K562 (cell line): Measurements from ENCODE around the gene VKORC1. TPM values are rescaled to one million over a fixed set of nuclear protein-coding genes. Genes with fewer than 3 reads are reported as not detected.
A peak's percentile ranks its signal among the peaks of the same experiment; 100 is the strongest.

Experiments
- ATF6 ChIP-seq: sonication (generic); formaldehyde crosslinking; IDR thresholded peaks from 2 replicates; pipeline ENCODE4 v1.4.0; 2020; ENCODE audit warnings: mild to moderate bottlenecking, missing genetic modification reagents
- CHAMP1 ChIP-seq: fragments of 450-650 bp; IDR thresholded peaks from 2 replicates; pipeline ENCODE4 v1.6.1; 2016; ENCODE audit warnings: mild to moderate bottlenecking
- CTCF ChIP-seq, 3 experiments: IDR thresholded peaks in 2 of 3; conservative IDR thresholded peaks in 1 of 3; 2 replicates each; pipeline ENCODE4 v1.5.1; 2011 to 2012; ENCODE audit warnings: low read length in 3 of 3, mild to moderate bottlenecking in 3 of 3, control low read depth in 2 of 3, improper control_type of control experiment in 1 of 3, inconsistent platforms in 1 of 3, low read depth in 1 of 3, mixed read lengths in 1 of 3, moderate library complexity in 1 of 3; ENCODE audit not compliant: insufficient read depth in 2 of 3
- GABPA ChIP-seq: fragments of 200-800 bp; sonication (Bioruptor generic); conservative IDR thresholded peaks from 2 replicates; pipeline ENCODE4 v1.6.1; 2016; ENCODE audit warnings: low read depth, missing genetic modification characterization, missing compliant biosample characterization
- HCFC1 ChIP-seq: IDR thresholded peaks from 2 replicates; pipeline ENCODE4 v1.6.1; 2012; ENCODE audit warnings: low read depth, low read length, improper control_type of control experiment
- IRF1 ChIP-seq: sonication (generic); formaldehyde crosslinking; IDR thresholded peaks from 2 replicates; pipeline ENCODE4 v1.8.0; 2022; ENCODE audit warnings: missing genetic modification reagents, mild to moderate bottlenecking, borderline replicate concordance
- MAFG ChIP-seq: fragments of 450-650 bp; conservative IDR thresholded peaks from 2 replicates; pipeline ENCODE4 v1.6.1; 2016; ENCODE audit warnings: missing genetic modification characterization, missing compliant biosample characterization
- MEIS2 ChIP-seq: fragments of 450-650 bp; IDR thresholded peaks from 2 replicates; pipeline ENCODE4 v1.6.1; 2014; ENCODE audit warnings: mild to moderate bottlenecking; ENCODE audit not compliant: partially characterized antibody
- POLR2A ChIP-seq: fragments of 450-650 bp; conservative IDR thresholded peaks from 2 replicates; pipeline ENCODE4 v1.6.1; 2016
- RBM22 ChIP-seq: fragments of 200-400 bp; formaldehyde crosslinking; IDR thresholded peaks from 2 replicates; pipeline ENCODE4 v1.6.1; 2018; ENCODE audit warnings: low read length, low read depth; ENCODE audit not compliant: poor library complexity, severe bottlenecking
- RFX7 ChIP-seq: fragments of 250-450 bp; sonication (Bioruptor Pico); IDR thresholded peaks from 2 replicates; pipeline ENCODE4 v1.5.1; 2021; ENCODE audit warnings: mild to moderate bottlenecking
- SRSF3 ChIP-seq: fragments of 200-400 bp; formaldehyde crosslinking; IDR thresholded peaks from 2 replicates; pipeline ENCODE4 v1.6.1; 2016; ENCODE audit warnings: mild to moderate bottlenecking, low read length, moderate library complexity; ENCODE audit not compliant: insufficient read depth
- TBL1XR1 ChIP-seq, 2 experiments: IDR thresholded peaks; 2 replicates each; pipeline ENCODE4 v1.6.1; 2012; ENCODE audit warnings: improper control_type of control experiment in 2 of 2, low read length in 2 of 2, mild to moderate bottlenecking in 1 of 2
- TFE3 ChIP-seq: fragments of 450-650 bp; formaldehyde crosslinking; IDR thresholded peaks from 2 replicates; pipeline ENCODE4 v1.4.0; 2020; ENCODE audit warnings: mild to moderate bottlenecking, mixed read lengths
- ZNF3 ChIP-seq: fragments of 250-450 bp; sonication (Bioruptor Pico); IDR thresholded peaks from 2 replicates; pipeline ENCODE4 v1.5.0; 2021; ENCODE audit warnings: mild to moderate bottlenecking, moderate library complexity
- ZNF507 ChIP-seq: conservative IDR thresholded peaks from 2 replicates; pipeline ENCODE4 v1.6.1; 2017; ENCODE audit warnings: missing genetic modification characterization, missing compliant biosample characterization
- ZNF717 ChIP-seq: fragments of 250-450 bp; sonication (Bioruptor Pico); IDR thresholded peaks from 2 replicates; pipeline ENCODE4 v1.5.0; 2021
- ZNF75A ChIP-seq: fragments of 450-650 bp; formaldehyde crosslinking; IDR thresholded peaks from 2 replicates; pipeline ENCODE4 v1.4.0; 2020; ENCODE audit warnings: mild to moderate bottlenecking
- ZNF77 ChIP-seq: fragments of 250-450 bp; sonication (Bioruptor Pico); IDR thresholded peaks from 2 replicates; pipeline ENCODE4 v1.5.0; 2020
- polyA plus RNA-seq, 8 experiments: library from polyadenylated mRNA; depleted of rRNA in 4 of 8; stranded (reverse) in 5 of 8; unstranded in 3 of 8; fragments of >200 nt; fragmentation: Nextera tagmentation in 2 of 8; fragmentation: Illumina TruSeq in 1 of 8; extraction: Ambion mirVana in 2 of 8; extraction: Trizol in 1 of 8; gene quantifications; 2 replicates each; pipeline versions ENCODE4 v1.2.1 to v1.2.3, GENCODE V29; 2011 to 2014; ENCODE audit warnings: inconsistent platforms in 1 of 8, missing spikeins in 1 of 8
- total RNA-seq, 7 experiments: library from RNA; depleted of rRNA in 6 of 7; stranded (reverse); fragments of >200 nt in 6 of 7; fragmentation: Illumina TruSeq in 2 of 7; extraction: Trizol in 2 of 7; gene quantifications; 2 replicates each; pipeline versions ENCODE4 v1.2.1 to v1.2.3, GENCODE V29; 2011 to 2021; ENCODE audit warnings: low replicate concordance in 1 of 7

Gene VKORC1
- total and polyA plus RNA-seq, 9 of the 15 experiments (the other 6 are each of a cell fraction or from before 2014, with no cell fraction given): 30.0 to 119 (median 62.1) TPM

- no peak for TF ChIP-seq CHAMP1
- no peak for TF ChIP-seq MAFG (tag)
- TF ChIP-seq RBM22: no peak
- no peak for TF ChIP-seq ZNF75A (CRISPR knock-in tag)
- no peak for TF ChIP-seq MEIS2
- TF ChIP-seq POLR2A: peak; percentile 65
- TF ChIP-seq ZNF3 (CRISPR knock-in tag): no peak
- TF ChIP-seq GABPA (tag): peak; percentile 57; the same call in 1 of the 2 replicates
- TF ChIP-seq ATF6 (CRISPR knock-in tag): no peak
- no peak for TF ChIP-seq ZNF77 (CRISPR knock-in tag)
- no peak for TF ChIP-seq ZNF507 (tag)
- no peak for TF ChIP-seq SRSF3
- TF ChIP-seq CTCF (IDR thresholded peaks at IDR 0.05 in 2 of 3, conservative IDR thresholded peaks at IDR 0.05 in 1 of 3; ENCODE audit: insufficient read depth in 2 of 3, low read depth in 1 of 3, low read length in 3 of 3): peak; percentile 89 to 95 (median 93)
- no peak for TF ChIP-seq TFE3
- no peak for TF ChIP-seq ZNF717
- no peak for TF ChIP-seq IRF1 (CRISPR knock-in tag)
- TF ChIP-seq TBL1XR1 (IDR thresholded peaks at IDR 0.05; ENCODE audit: low read length in 2 of 2): peak in 1 of 2 experiments; percentile 14; a peak in 1 of 4 replicates
- no peak for TF ChIP-seq RFX7 (CRISPR knock-in tag)
- TF ChIP-seq HCFC1: peak; percentile 43; the same call in 1 of the 2 replicates
These were observed 47.8 kb upstream of the VKORC1 start (continued) for GRCh38 chr16:31142109-31143010.
